Measurements from ENCODE around the gene FNBP1.

The FNBP1 gene

DNA sequence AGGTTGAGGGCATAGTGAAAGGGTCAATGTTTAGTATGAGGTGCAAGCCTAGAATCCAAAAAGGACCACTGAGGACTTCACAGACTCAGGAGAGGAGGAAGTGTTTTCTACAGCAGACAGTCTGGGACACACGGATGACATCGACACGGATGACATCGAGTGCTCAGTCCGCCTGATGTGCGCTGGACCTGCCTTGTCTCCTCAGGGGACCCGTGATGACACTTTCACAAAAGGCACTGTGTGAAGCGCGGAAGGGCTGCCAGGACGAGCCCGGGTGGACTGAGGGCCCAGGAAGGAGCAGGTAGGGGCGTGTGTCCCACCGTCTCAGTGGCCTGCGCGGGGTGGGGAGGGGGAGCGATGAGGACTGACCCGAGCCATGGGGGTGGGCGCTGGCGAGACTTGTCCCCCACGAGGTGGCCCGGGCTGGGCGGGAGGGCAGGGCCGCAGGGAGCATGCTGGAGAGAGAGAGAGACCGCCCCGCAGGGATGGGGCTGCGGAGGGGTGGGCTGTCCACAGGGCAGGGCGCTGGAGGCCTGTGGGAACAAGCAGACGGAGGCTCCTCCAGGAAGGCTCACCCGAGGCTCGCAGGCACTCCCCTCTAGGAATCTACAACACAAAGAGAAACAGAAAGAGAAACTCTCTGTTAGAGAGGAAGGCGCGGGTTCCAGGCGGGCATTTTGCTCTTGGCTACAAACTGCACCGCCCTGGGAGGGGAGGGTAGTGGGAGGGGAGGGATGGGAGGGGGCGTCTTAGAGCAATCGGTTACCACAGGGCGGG lies 152.9 kb downstream of the FNBP1 start:
- DNase-seq (ENCODE audit: low read depth) = no peak

DNA sequence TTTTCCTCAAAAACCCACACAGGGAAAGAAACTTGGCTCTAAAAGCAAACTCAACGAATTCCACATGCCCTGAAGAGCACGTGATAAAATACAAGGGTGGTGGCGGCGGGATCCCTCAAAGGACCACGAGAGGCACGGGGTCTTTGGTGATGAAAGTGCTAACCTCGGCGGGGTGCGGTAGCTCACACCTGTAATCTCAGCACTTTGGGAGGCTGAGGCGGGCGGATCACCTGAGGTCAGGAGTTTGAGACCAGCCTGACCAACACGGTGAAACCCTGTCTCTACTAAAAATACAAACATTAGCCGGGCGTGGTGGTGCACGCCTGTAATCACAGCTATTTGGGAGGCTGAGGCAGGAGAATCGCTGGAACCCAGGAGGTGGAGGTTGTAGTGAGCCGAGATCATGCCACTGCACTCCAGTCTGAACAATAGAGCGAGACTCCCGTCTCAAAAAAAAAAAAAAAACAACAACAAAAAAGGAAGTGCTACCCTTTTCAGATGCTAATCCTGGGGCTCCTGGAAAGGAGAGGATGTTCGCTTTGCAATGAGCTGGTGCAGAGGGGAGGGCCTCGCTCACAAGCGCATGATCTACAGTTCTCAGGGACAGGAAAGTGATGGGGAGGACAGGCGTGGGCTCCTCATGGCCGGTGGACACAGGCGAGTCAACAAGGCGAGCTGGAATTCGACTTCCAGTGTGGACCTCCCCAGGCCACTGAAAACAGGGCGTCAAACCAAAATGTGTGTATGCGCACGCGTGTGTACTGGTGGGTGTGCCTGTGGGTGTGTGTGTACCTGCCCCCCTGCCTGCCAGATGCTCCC lies 153.7 kb downstream of the FNBP1 start:
- DNase-seq (ENCODE audit: low read depth) = no peak

- DNase-seq (ENCODE audit: low read depth) = no peak
These were observed 154.5 kb downstream of the FNBP1 start for GRCh38 chr9:129888293-129889121.

DNA sequence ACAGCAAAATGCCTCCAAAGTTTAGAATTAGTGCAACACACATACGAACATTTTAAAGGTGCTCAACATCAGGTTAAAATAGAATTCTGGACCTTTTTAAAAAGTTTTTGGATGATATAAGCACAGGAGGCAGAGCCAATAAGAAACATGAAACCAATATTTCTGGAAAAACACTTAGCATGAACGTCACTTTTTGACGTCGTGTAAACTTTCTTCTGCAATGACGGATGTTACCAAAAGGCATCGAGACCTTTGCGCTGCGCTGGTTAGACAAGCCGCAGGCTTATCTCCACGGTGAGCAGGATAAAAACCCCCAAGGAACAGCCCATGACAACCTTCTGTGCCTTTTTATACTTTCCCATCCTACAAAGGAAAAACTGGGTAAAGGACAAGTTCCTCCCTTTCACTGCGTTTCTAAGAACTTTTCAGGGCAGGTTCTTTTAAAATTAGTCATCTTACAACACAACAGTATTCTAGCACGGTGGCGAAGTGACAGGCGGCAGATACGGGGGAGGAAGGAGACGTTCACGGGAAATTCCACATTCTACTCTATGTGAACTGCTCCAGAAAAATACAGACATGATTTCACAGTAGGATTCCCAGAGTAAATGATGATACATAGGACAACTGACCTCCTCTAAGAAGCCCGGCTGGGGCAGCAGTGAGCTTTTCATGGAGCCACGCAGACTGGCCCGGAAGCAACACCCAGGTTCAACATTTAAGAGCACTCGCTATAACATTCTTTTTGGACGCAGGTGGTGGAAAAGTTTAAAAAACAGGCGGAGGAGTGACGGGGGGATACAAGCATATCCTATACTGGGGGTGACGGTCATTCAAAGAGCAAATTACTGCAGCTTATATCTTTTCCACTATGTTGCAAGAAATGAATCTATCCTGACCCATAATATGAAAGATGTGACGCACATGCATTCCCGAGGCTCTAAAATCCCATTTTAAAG lies 155.4 kb downstream of the FNBP1 start:
- no peak for DNase-seq (ENCODE audit: low read depth)

DNA sequence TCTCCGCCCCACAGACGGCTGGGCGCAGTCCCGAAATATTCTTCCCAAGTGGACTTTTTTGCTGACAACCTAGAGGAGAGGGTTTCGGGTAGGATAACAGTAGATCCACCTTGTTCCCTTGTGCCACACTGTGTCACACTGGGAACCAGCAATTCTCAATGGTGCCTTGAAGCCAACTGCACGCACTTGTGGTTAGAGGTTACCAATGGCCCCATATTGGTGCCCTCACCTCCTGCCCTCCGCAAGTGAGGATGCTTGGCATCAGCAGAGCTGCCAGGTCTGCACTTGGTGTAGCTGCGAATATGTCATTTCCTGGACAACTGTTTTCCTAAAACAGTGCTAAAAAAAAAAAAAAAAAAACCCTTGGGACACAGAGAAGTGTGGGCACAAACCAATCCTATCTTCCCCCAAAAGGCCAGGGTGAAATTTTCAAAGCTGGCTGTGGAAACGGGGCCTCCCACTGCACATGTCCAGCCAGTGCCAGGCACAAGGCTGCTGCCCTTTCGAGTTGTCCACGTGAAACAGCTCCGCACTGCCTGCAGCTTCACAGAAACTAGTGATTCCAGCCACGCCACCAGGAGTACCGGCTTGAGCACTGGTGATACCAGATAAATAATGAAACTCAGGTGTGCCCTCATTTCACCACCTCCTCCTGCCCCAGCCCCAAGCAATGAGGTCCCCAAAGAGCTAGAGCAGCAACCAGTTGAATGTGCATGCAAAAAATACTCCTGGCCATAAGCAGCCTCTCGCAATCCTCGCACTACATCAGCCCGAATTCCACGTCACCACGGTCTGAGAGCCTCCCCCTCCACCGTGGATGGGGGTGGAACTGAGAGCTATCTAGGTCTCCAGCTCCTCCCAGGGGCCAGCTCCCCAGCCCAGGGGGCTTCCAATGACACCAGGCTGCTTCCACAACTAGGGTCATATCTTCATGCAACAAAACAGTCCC lies 156.5 kb downstream of the FNBP1 start:
- DNase-seq (ENCODE audit: low read depth) = no peak

GRCh38 chr9:129885670-129886106 lies 157.3 kb downstream of the FNBP1 start:
- DNase-seq (ENCODE audit: low read depth) = peak; percentile 83

- no peak for DNase-seq (ENCODE audit: low read depth)
These were observed 157.8 kb downstream of the FNBP1 start for GRCh38 chr9:129885018-129885669.

DNA sequence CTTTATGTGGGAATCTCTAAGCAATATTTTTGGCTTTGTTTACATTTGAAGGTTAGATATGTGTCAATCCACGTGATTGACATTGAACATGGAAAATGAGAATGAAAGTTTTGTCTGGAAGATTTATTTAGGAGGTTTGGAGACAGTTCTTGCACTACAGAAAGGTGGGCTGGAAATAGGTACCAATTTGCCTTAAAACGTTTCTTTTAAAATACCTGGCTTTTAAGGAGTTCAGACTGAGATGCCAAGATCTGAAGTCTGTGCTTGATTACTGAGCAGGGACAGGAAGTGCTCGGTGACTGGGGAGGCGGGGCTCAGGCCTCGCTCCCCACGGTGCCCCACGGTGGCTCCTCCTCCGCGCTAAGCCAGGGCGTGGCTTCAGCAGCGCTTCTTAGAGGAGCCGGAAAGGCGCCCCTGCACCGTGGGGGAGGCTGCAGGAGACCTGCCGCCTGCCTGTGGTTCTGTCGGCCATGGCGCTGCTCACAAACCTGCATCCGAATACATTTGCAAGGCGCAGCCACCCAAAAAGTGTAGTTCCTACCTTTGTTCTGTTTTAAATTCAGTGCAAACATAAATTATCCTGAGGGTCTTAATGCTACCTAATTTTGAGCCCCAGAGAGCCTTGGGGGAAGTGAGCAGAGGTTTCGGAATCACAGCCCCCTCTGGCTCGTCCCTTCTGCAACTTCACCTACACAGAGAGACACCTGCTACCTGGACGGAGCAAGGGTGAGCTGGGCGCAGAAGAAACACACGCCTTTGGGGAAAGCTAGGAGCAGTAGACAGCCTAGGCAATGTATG lies 158.6 kb downstream of the FNBP1 start:
- DNase-seq (ENCODE audit: low read depth) = peak; percentile 43

GRCh38 chr9:129881547-129882324 lies 161.3 kb downstream of the FNBP1 start:
- no peak for DNase-seq (ENCODE audit: low read depth)

DNA sequence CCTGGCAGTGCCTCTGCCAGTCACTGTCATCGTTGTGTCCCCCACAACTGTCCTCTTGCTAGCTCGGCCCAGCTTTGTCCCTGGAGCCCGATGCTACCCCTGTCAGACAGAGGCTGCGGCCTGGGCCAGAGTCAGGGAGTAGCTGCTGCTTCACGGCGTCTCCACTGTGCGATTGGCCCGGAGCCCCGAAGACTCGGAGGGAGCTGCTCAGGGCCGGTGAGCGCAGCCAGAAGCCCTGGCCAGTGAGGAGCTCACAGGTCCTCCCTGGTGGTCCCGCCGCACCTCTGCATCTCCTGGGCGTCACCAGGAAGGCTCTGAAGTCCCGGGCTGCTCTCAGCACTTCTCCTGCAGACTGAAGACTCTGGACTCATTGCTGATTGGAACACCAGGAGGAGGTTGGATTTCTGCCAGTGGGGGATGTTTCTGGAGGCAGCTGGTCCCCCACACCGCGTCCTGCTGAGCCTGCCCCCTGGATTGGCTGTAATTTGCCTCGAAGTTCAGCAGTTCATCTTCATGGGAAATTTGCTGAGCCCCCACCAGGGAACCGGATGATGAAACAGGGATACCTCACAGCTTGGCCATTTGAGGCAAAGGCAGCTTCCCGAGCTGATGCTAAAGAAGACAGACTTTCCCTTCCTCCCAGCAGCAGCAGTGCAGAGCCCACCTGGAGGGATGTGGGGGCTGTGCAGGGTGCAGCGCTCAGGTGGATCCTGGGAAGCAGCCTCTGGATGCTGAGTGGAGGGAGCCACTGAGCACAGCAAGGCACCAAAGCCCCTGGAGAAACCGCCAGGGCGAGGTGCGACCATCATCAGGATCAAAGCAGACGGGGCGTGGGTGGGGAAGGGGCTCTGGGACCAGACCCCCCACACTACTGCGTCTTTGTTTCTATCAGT lies 162.1 kb downstream of the FNBP1 start:
- no peak for DNase-seq (ENCODE audit: low read depth)

DNA sequence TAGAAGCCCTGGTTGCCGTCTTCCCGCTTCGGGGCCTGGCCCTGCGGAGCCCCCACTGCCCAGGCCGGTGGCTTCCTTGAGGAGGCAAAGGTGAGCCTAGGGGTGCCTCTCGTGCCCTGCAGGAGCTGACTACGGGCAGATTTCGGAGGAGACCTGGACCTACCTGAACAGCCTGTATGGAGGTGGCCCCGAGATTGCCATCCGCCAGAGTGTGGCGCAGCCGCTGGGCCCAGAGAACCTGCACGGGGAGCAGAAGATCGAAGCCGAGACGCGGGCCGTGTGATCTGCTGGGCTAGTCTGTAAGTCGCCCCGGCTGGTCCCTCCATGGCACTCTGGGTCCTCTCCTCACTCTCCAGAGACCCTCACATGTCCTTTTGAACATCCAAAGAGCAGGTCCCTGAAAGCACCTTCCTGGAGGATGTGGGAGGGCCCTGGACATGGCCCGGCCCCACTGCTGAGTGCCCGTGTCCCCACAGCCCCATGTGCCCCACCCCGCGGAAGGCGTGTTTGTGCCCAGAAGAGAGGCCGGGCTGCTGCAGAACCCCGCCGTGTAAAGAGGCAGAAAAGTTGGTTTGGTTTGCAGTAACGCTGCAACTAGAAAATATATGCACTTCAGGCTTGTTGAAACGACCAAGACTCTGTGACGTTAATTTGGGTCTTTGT lies 162.9 kb downstream of the FNBP1 start:
- no peak for DNase-seq (ENCODE audit: low read depth)

GRCh38 chr9:129879103-129879699 lies 163.8 kb downstream of the FNBP1 start:
- no peak for DNase-seq (ENCODE audit: low read depth)

- DNase-seq (ENCODE audit: low read depth) = no peak
These were observed 164.7 kb downstream of the FNBP1 start for GRCh38 chr9:129878291-129878690.

- no peak for DNase-seq (ENCODE audit: low read depth)
These were observed 166.2 kb downstream of the FNBP1 start for GRCh38 chr9:129876815-129877214.

GRCh38 chr9:129875687-129876395 lies 167.1 kb downstream of the FNBP1 start:
- DNase-seq (ENCODE audit: low read depth) = no peak

Measured in stromal cell of bone marrow (primary cell).